ENCODE measurements around the gene SIMC1.
"Not testable (repeated sequence)": the region's sequence is repeated elsewhere in the genome, so short reads cannot be mapped to it uniquely, and the experiment has no call there.

The SIMC1 gene

GRCh38 chr5:176216393-176216916, 21.8 kb upstream of the SIMC1 start:
- DNase-seq: not testable (repeated sequence)

GRCh38 chr5:176217188-176217729, 21.0 kb upstream of the SIMC1 start:
- not testable (repeated sequence) for DNase-seq

GRCh38 chr5:176217764-176218163, 20.5 kb upstream of the SIMC1 start:
- not testable (repeated sequence) for DNase-seq

- DNase-seq: not testable (repeated sequence)
Observed at GRCh38 chr5:176222006-176222405, 16.2 kb upstream of the SIMC1 start.

- not testable (repeated sequence) for DNase-seq
Observed at GRCh38 chr5:176228358-176228757, 9.9 kb upstream of the SIMC1 start.

- not testable (repeated sequence) for DNase-seq
Observed at GRCh38 chr5:176233253-176233652, 5.0 kb upstream of the SIMC1 start.

GRCh38 chr5:176235155-176235554, 3.1 kb upstream of the SIMC1 start:
- DNase-seq: not testable (repeated sequence)

GRCh38 chr5:176238645-176239283, 540 bp downstream of the SIMC1 start:
- DNase-seq: not testable (repeated sequence)

GRCh38 chr5:176239304-176239703, 1.1 kb downstream of the SIMC1 start:
- not testable (repeated sequence) for DNase-seq

GRCh38 chr5:176244318-176244717, 6.1 kb downstream of the SIMC1 start:
- DNase-seq: not testable (repeated sequence)

GRCh38 chr5:176245074-176245473, 6.8 kb downstream of the SIMC1 start:
- DNase-seq: not testable (repeated sequence)

- DNase-seq: not testable (repeated sequence)
Observed at GRCh38 chr5:176245489-176245888, 7.3 kb downstream of the SIMC1 start.

- not testable (repeated sequence) for DNase-seq
Observed at GRCh38 chr5:176250691-176251090, 12.5 kb downstream of the SIMC1 start.

GRCh38 chr5:176252171-176252570, 13.9 kb downstream of the SIMC1 start:
- DNase-seq: not testable (repeated sequence)

- not testable (repeated sequence) for DNase-seq
Observed at GRCh38 chr5:176253370-176254065, 15.3 kb downstream of the SIMC1 start.

GRCh38 chr5:176254066-176254393, 15.8 kb downstream of the SIMC1 start:
- DNase-seq: not testable (repeated sequence)

GRCh38 chr5:176257871-176258505, 19.8 kb downstream of the SIMC1 start:
- not testable (repeated sequence) for DNase-seq

- DNase-seq: not testable (repeated sequence)
Observed at GRCh38 chr5:176260682-176261081, 22.5 kb downstream of the SIMC1 start.

- DNase-seq: not testable (repeated sequence)
Observed at GRCh38 chr5:176266448-176266847, 28.2 kb downstream of the SIMC1 start.

GRCh38 chr5:176289018-176289417, 50.8 kb downstream of the SIMC1 start:
- not testable (repeated sequence) for DNase-seq

- DNase-seq: not testable (repeated sequence)
Observed at GRCh38 chr5:176290057-176290840, 52.0 kb downstream of the SIMC1 start.

- DNase-seq: not testable (repeated sequence)
Observed at GRCh38 chr5:176305356-176305755, 67.1 kb downstream of the SIMC1 start.
